GM19043 (cell line): ENCODE results near the gene ATAD3B.
"Not testable (repeated sequence)": the region's sequence is repeated elsewhere in the genome, so short reads cannot be mapped to it uniquely, and the experiment has no call there.

Experiments
- ATAC-seq: cut with Tn5 transposase; IDR thresholded peaks from one replicate; pipeline ENCODE4 v1.9.1; 2021; ENCODE audit warnings: low read depth; ENCODE audit not compliant: unreplicated experiment

Gene ATAD3B

DNA sequence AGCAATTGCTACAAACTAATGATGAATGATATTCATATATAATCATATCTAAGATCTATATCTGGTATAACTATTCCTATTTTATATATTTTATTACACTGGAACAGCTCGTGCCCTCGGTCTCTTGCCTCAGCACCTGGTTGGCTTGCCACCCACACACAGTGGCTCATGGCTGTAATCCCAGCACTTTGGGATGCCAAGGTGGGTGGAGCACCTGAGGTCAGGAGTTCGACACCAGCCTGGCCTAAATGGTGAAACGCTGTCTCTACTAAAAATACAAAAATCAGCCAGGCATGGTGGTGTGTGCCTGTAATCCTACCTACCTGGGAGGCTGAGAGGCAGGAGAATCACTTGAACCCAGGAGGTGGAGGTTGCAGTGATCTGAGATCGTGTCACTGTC lies 34.2 kb downstream of the ATAD3B start:
- not testable (repeated sequence) for ATAC-seq

GRCh38 chr1:1507305-1507704 lies 35.7 kb downstream of the ATAD3B start:
- no peak for ATAC-seq

- ATAC-seq = not testable (repeated sequence)
Observed at GRCh38 chr1:1508775-1509464, 37.4 kb downstream of the ATAD3B start.

DNA sequence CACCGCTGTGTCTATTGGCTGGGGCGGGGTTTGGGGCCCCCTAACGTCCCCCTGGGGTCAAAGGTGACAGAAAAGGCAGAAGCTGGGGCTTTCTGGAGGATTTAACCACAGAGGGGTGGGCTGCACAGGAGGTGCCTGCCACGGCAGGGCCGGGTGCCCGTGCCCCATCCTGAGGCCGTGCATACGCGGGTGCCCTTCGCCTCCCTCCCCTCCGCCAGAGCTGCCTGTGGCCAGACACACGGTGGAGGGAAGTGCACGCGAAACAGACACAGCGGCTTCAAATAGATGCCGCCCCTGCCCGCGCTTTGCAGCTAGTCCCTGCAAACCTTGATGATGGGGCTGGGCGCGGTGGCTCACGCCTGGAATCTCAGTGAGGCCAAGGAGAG lies 37.9 kb downstream of the ATAD3B start:
- ATAC-seq = not testable (repeated sequence)

DNA sequence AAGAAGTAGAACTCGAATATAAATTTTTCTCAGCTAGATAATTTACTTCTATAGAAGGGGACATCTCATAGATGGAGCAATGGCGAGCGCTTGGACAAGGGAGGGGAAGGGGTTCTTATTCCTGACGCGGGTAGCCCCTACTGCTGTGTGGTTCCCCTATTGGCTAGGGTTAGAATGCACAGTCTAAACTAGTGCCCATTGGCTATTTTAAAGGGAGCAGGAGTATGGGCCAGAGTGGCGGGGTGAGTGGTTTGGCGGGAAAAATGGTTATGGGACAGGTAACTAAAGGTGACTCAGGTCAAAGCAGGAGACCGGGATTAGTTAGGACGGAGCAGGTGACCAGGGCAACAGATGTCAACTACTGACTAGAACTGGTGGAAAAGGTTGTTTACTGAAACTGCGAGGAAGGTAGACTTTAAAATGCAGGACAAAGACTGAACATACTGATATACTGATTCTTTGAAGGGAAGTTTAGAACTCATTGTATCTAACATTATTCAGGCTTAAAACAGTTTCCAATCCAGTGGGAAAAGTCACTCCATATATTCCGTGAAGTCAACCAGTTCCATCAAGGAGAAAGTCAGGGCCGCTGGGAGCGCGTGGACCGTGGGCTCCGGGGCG lies 39.5 kb downstream of the ATAD3B start:
- ATAC-seq = no peak

- ATAC-seq = peak; percentile 81
Observed at GRCh38 chr1:1511533-1512285, 40.1 kb downstream of the ATAD3B start, which contains the start of gene ATAD3A. TSS of gene ATAD3A (plus strand) at chr1:1512162. CDS start at chr1:1512269, 107 bp downstream.

DNA sequence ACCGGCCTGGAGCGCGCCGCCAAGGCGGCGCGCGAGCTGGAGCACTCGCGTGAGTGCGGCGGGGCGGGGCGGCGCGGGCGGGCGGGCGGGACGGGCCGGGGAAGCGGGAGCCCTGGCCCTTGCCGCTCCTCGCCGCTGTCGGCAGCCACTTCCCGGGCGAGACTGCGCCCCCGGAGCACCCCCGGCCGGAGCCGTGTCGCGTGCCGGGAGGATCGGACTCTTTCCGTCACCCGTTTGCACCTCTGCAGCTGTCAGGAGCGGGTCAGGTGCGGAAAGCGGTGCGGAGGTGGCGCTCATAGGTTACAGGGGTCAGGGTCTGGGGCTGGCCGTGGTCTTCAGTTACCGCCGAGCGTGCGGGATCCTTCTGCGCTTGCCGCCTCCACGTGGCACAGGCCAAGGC lies 40.9 kb downstream of the ATAD3B start:
- not testable (repeated sequence) for ATAC-seq

- ATAC-seq = not testable (repeated sequence)
Observed at GRCh38 chr1:1513675-1514074, 42.1 kb downstream of the ATAD3B start.

- not testable (repeated sequence) for ATAC-seq
Observed at GRCh38 chr1:1514376-1514775, 42.8 kb downstream of the ATAD3B start.

GRCh38 chr1:1516923-1517322 lies 45.4 kb downstream of the ATAD3B start:
- ATAC-seq = not testable (repeated sequence)

DNA sequence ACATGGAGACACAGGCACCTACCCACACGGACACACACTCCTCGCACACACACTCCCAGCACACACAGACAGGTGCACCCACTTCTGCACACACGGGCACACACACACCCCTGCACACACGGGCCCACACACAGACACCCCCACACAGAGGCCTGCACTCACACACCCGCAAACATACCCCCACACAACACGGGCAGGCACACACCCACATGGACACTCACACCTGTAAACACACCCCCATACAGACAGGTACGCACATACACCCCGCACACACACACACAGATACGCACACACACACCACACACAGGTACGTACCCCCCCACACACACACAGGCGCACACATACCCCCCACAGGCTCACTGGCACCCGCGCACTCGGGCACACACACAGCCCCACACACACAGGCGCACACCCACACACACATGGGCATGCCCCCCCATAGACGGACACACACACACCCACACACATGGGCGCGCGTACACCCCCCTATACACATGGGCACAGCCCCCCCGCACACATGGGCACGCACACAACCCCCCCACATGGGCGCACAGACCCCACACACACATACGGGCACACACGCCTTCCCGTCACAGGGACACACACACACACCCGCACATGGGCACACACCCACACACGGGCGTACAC lies 46.5 kb downstream of the ATAD3B start:
- no peak for ATAC-seq

GRCh38 chr1:1518621-1519007 lies 47.0 kb downstream of the ATAD3B start:
- ATAC-seq = not testable (repeated sequence)

DNA sequence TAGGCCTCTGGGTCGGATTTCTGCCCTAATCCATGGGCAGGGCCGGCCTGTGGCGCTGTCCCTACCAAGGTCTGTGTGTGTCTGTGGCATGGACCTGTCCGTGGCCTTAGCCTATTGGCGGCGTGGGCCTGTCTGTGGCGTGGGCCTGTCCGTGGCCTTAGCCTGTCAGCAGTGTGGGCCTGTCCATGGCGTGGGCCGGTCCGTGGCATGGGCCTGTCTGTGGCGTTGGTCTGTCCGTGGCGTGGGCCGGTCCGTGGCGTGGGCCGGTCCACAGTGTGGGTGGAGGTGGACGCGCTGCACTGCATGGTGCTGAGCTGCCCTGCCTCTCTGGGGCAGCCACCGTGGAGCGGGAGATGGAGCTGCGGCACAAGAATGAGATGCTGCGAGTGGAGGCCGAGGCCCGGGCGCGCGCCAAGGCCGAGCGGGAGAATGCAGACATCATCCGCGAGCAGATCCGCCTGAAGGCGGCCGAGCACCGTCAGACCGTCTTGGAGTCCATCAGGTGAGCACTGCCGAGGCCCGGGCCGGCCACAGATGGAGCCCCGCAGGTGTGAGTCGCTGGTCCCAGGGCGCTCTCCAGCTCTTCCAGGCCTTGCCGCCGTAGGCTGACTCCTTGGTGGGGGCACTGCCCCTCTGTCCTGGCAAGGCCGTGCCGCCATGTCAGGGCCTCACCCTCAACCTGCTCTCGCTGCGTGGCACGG lies 48.4 kb downstream of the ATAD3B start:
- not testable (repeated sequence) for ATAC-seq

GRCh38 chr1:1521331-1521730 lies 49.8 kb downstream of the ATAD3B start:
- no peak for ATAC-seq

DNA sequence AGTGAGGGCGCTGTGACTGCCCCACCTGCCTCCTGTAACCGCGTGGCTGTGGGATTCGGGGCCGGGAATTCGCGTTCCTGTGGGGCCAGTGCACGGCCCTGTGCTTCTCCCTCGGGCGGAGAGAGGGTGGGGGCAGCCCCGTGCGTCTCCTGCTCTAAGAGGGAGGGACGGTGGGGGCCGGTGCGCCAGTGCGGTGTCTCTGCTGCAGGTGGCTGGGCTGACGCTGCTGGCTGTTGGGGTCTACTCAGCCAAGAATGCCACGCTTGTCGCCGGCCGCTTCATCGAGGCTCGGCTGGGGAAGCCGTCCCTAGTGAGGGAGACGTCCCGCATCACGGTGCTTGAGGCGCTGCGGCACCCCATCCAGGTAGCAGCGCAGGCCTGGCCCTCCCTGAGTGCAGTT lies 51.0 kb downstream of the ATAD3B start:
- ATAC-seq = not testable (repeated sequence)

- ATAC-seq = not testable (repeated sequence)
Observed at GRCh38 chr1:1523226-1523625, 51.7 kb downstream of the ATAD3B start.

DNA sequence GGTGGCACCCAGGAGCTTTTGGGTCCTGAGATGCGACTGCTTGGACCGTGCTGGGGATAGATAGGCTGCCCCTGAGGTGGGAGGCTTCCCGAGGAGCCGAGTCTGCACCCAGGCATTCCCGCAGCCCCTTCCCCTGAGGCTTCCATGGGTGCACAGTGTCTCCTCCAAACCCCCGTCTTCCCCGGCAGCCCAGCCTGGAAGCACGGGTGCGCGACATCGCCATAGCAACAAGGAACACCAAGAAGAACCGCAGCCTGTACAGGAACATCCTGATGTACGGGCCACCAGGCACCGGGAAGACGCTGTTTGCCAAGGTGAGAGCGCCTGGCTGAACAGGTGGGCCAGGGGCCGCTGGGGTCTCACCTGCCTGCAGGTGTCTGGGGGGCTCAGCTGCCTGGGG lies 52.1 kb downstream of the ATAD3B start:
- ATAC-seq = not testable (repeated sequence)

DNA sequence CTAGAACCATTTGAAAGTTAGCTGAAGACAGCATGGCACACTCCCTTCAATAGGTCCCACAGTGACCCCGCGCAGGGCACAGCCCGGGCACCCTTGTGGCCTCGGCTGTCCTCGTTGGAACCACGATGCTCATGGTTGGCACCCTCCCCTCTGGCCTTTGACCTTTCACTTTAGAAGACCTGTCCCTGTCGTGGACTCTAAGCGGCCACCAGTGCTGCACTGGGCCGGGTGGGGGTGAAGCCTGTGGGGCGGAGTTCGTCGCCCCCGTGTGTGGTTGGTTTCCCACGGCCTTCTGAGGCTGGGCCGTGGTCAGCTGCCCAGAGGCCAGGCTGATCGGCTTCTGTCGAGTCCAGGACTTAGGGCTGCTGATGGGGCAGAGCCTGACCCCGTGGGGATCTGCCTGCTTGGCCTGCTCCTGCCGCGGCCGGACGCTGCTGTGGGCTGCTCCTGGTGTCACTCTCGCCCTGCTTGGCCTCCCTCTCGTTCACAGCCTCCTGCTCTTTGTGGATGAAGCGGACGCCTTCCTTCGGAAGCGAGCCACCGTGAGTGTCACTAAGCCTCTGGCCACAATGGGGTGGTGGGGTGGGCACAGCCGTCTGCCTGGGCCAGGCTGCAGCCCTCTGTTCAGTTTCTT lies 53.3 kb downstream of the ATAD3B start:
- ATAC-seq = not testable (repeated sequence)

GRCh38 chr1:1526476-1526875 lies 54.9 kb downstream of the ATAD3B start:
- not testable (repeated sequence) for ATAC-seq
